Nephron (organoid): Measurements from ENCODE around the gene TAOK2.

Experiments used
- H3K27ac Mint-ChIP-seq, 3 experiments: 2 replicates each; pipeline ENCODE4 v1.8.0; 2020; ENCODE audit warnings: mixed read lengths in 3 of 3, mild to moderate bottlenecking in 2 of 3, moderate library complexity in 1 of 3
- H3K27me3 Mint-ChIP-seq: 2 replicates; pipeline ENCODE4 v1.8.0; 2021; ENCODE audit warnings: low read depth, mild to moderate bottlenecking, moderate library complexity, mixed read lengths
- H3K36me3 Mint-ChIP-seq: 2 replicates; pipeline ENCODE4 v1.8.0; 2020; ENCODE audit warnings: low read depth, mixed read lengths
- H3K4me1 Mint-ChIP-seq: 2 replicates; pipeline ENCODE4 v1.8.0; 2020; ENCODE audit warnings: mixed read lengths
- H3K4me3 Mint-ChIP-seq, 3 experiments: 2 replicates each; pipeline ENCODE4 v1.8.0; 2020; ENCODE audit warnings: mild to moderate bottlenecking in 3 of 3, mixed read lengths in 3 of 3, moderate library complexity in 2 of 3
- H3K9me3 Mint-ChIP-seq: 2 replicates; pipeline ENCODE4 v1.8.0; 2020; ENCODE audit warnings: mixed read lengths
- CTCF ChIP-seq, 3 experiments: fragments of 200-600 bp; sonication (generic); IDR thresholded peaks; one replicate each; pipeline ENCODE4 v1.5.0; 2021; ENCODE audit warnings: antibody characterized with exemption in 3 of 3; ENCODE audit not compliant: unreplicated experiment in 3 of 3

Gene TAOK2

GRCh38 chr16:29996766-29997250 lies 23.1 kb downstream of the TAOK2 start:
- Mint-ChIP-seq H3K9me3 (no peaks in the 10 kb centered on the region), H3K27ac (peak overlapping the region in 2 of 3 experiments; percentile 92 to 97), H3K4me1 (peaks cover 24% of the 10 kb centered on the region), H3K27me3 (no peaks in the 10 kb centered on the region), H3K36me3 (peaks cover 21% of the 10 kb centered on the region), H3K4me3 (peak overlapping the region; percentile 98)
- TF ChIP-seq CTCF (IDR thresholded peaks at IDR 0.05; ENCODE audit: unreplicated experiment in 3 of 3), result no peak

GRCh38 chr16:29999605-30000004 lies 25.9 kb downstream of the TAOK2 start:
- no peak for TF ChIP-seq CTCF (IDR thresholded peaks at IDR 0.05; ENCODE audit: unreplicated experiment in 3 of 3)
- H3K27me3 Mint-ChIP-seq, result no peaks in the 10 kb centered on the region

GRCh38 chr16:30000735-30001631 lies 27.3 kb downstream of the TAOK2 start:
- H3K4me1 Mint-ChIP-seq, result peaks cover 9% of the 10 kb centered on the region
- no peak for TF ChIP-seq CTCF (IDR thresholded peaks at IDR 0.05; ENCODE audit: unreplicated experiment in 3 of 3)
- H3K36me3 Mint-ChIP-seq, result peaks cover 14% of the 10 kb centered on the region

More at GRCh38 chr16:29999605-30000004, 25.9 kb downstream of the TAOK2 start:
- no peak overlapping the region for H3K4me3 Mint-ChIP-seq
- no peak overlapping the region for H3K27ac Mint-ChIP-seq
- no peaks in the 10 kb centered on the region for H3K9me3 Mint-ChIP-seq
- H3K4me1 Mint-ChIP-seq, result peaks cover 19% of the 10 kb centered on the region
- H3K36me3 Mint-ChIP-seq, result peaks cover 14% of the 10 kb centered on the region

GRCh38 chr16:30002614-30003346 lies 29.1 kb downstream of the TAOK2 start:
- peaks cover under 1% of the 10 kb centered on the region for H3K27me3 Mint-ChIP-seq
- no peak for TF ChIP-seq CTCF (IDR thresholded peaks at IDR 0.05; ENCODE audit: unreplicated experiment in 3 of 3)
- H3K9me3 Mint-ChIP-seq, result no peaks in the 10 kb centered on the region
- no peaks in the 10 kb centered on the region for H3K4me1 Mint-ChIP-seq
- H3K4me3 Mint-ChIP-seq, result no peak overlapping the region
- peaks cover 10% of the 10 kb centered on the region for H3K36me3 Mint-ChIP-seq
- no peak overlapping the region for H3K27ac Mint-ChIP-seq

More at GRCh38 chr16:30000735-30001631, 27.3 kb downstream of the TAOK2 start:
- no peak overlapping the region for H3K27ac Mint-ChIP-seq
- H3K27me3 Mint-ChIP-seq, result no peaks in the 10 kb centered on the region
- no peaks in the 10 kb centered on the region for H3K9me3 Mint-ChIP-seq
- no peak overlapping the region for H3K4me3 Mint-ChIP-seq

- Mint-ChIP-seq H3K27me3 (peaks cover 10% of the 10 kb centered on the region), H3K4me3 (no peak overlapping the region), H3K27ac (no peak overlapping the region), H3K9me3 (no peaks in the 10 kb centered on the region), H3K4me1 (no peaks in the 10 kb centered on the region), H3K36me3 (peaks cover 4% of the 10 kb centered on the region)
- TF ChIP-seq CTCF (IDR thresholded peaks at IDR 0.05; ENCODE audit: unreplicated experiment in 3 of 3), result no peak
Measured at GRCh38 chr16:30003670-30004423, 30.2 kb downstream of the TAOK2 start.
